ENCODE data around the gene LTN1. TPM values are rescaled to one million over a fixed set of nuclear protein-coding genes. Genes with fewer than 3 reads are reported as not detected.

Gene LTN1
- total RNA-seq, 1 experiment from 2014 or later, result 27.1 TPM

DNA sequence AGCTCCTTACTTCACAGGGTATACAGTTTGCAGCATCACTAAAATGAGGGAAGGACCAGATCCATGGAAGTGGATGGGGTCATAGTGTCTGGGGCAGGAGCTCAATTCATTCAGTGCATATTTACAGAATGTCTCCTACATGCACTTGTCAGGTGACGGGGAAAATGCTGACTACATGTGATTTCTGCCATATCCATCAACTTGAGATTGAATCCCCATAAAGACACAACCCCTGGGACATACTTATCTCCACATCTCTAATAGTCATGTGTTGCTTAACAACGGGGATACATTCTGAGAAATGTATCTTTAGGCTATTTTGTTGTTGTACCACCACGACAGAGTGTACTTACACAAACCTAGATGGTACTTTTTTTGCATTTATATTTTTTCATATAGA is 14.5 kb upstream of the LTN1 start:
- TF ChIP-seq, protein P1, sequence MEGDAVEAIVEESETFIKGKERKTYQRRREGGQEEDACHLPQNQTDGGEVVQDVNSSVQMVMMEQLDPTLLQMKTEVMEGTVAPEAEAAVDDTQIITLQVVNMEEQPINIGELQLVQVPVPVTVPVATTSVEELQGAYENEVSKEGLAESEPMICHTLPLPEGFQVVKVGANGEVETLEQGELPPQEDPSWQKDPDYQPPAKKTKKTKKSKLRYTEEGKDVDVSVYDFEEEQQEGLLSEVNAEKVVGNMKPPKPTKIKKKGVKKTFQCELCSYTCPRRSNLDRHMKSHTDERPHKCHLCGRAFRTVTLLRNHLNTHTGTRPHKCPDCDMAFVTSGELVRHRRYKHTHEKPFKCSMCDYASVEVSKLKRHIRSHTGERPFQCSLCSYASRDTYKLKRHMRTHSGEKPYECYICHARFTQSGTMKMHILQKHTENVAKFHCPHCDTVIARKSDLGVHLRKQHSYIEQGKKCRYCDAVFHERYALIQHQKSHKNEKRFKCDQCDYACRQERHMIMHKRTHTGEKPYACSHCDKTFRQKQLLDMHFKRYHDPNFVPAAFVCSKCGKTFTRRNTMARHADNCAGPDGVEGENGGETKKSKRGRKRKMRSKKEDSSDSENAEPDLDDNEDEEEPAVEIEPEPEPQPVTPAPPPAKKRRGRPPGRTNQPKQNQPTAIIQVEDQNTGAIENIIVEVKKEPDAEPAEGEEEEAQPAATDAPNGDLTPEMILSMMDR (IDR thresholded peaks at IDR 0.05; ENCODE audit: unreplicated experiment), result no peak
- intact Hi-C loops (cut with micrococcal nuclease), result no loop called here
- no peak for DNase-seq (ENCODE audit: unreplicated experiment)
- CTCF ChIA-PET, result no interaction called here
- H3K4me1 Mint-ChIP-seq (ENCODE audit: insufficient read depth, unreplicated experiment), result no peaks in the 10 kb centered on the region
- H3K36me3 Mint-ChIP-seq (ENCODE audit: insufficient read depth, unreplicated experiment), result peaks cover 35% of the 10 kb centered on the region
- BruUV-seq (replicated peaks), result no TSS peak
- H3K27ac Mint-ChIP-seq (ENCODE audit: low read depth, unreplicated experiment), result no peak overlapping the region
- H3K9me3 Mint-ChIP-seq (ENCODE audit: unreplicated experiment), result no peaks in the 10 kb centered on the region
- no peaks in the 10 kb centered on the region for H3K27me3 Mint-ChIP-seq (ENCODE audit: insufficient read depth, unreplicated experiment)
- POLR2A ChIA-PET, result interaction anchor here (2.2 to 5.4 kb wide), 2 partner anchors 11 to 17 kb away, joined by 8 to 76 read pairs; partner anchors contain the start of gene RWDD2B
- no peak overlapping the region for H3K4me3 Mint-ChIP-seq (ENCODE audit: unreplicated experiment)

DNA sequence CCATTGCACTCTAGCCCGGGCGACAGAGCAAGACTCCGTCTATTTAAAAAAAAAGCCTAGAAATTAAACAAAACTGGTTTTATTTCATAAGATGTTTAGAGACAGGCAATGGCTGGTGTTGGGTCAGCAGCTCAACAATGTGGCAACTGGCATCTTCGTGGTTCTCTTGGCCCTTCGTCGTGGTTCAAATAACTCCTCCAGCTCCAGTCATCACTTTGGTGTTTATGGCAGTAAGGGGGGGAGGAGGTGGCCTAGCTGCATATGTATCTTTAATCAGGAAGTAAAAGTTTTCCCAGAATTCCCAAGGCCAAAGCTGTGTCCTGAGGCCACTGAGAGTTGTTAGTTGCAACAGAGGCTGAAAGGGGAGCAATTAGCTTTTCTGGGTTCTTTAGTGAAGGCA is 13.0 kb upstream of the LTN1 start:
- DNase-seq (ENCODE audit: unreplicated experiment), result no peak
- Mint-ChIP-seq H3K9me3 (ENCODE audit: unreplicated experiment) (no peaks in the 10 kb centered on the region), H3K36me3 (ENCODE audit: insufficient read depth, unreplicated experiment) (peaks cover 35% of the 10 kb centered on the region), H3K27me3 (ENCODE audit: insufficient read depth, unreplicated experiment) (no peaks in the 10 kb centered on the region), H3K4me1 (ENCODE audit: insufficient read depth, unreplicated experiment) (no peaks in the 10 kb centered on the region), H3K4me3 (ENCODE audit: unreplicated experiment) (no peak overlapping the region), H3K27ac (ENCODE audit: low read depth, unreplicated experiment) (no peak overlapping the region)
- ChIA-PET POLR2A (interaction anchor here (0.6 to 5.4 kb wide), 6 partner anchors 8 to 20 kb away, joined by 3 to 76 read pairs (median 4); partner anchors contain the start of genes RWDD2B and USP16), CTCF (interaction anchor here (0.6 kb wide), 1 partner anchor 28 kb away, joined by 3 read pairs; no protein-coding TSS in a partner anchor)
- TF ChIP-seq, protein P1 (IDR thresholded peaks at IDR 0.05; ENCODE audit: unreplicated experiment), result no peak
- intact Hi-C loops (cut with micrococcal nuclease), result no loop called here
- no TSS peak for BruUV-seq (replicated peaks)

DNA sequence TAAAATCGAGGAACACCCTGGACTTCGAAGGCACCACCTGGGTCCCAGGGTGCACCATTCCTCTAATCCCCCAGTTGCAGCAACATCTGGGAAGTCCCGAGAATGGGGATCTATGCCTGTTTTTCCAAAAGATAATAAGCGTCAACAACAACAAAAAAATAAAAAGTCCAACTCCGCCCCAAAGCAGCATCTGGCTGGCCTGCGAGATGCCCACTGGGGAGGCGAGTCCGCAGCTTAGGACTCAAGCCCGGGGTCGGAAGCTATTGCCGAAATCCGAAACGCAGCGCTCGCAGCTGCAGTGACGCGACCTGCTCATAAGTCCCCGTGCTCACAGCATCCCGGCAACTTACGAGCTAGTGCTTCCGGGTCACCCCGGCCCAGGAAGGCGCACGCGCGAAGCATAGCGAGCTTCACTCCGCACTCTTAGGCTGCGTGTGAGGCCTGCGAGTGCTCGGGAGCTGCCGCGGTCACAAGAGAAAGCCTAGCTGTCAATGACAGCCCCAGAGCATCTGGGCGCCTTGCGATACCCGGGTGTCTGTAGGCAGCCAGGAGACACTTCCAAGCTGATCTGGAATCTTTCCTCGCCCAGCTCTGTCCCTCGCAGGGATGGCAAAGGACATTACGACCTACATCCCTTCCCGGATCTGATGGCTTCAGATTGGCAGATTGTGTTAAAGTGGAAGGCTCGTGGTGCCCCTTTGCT is 9.9 kb upstream of the LTN1 start:
- ChIA-PET CTCF (interaction anchor here (0.6 to 0.8 kb wide), 4 partner anchors 16 to 357 kb away, joined by 3 to 4 read pairs (median 3); partner anchors contain the start of gene RWDD2B), POLR2A (interaction anchor here (0.7 to 5.4 kb wide), 12 partner anchors 9 to 179 kb away, joined by 3 to 89 read pairs (median 8); partner anchors contain the start of genes CCT8, LTN1, RWDD2B and USP16)
- no peaks in the 10 kb centered on the region for H3K27me3 Mint-ChIP-seq (ENCODE audit: insufficient read depth, unreplicated experiment)
- no TSS peak for BruUV-seq (replicated peaks)
- peaks cover 25% of the 10 kb centered on the region for H3K36me3 Mint-ChIP-seq (ENCODE audit: insufficient read depth, unreplicated experiment)
- DNase-seq (ENCODE audit: unreplicated experiment), result peak; percentile 94
- no peaks in the 10 kb centered on the region for H3K4me1 Mint-ChIP-seq (ENCODE audit: insufficient read depth, unreplicated experiment)
- TF ChIP-seq, protein P1 (IDR thresholded peaks at IDR 0.05; ENCODE audit: unreplicated experiment), result no peak
- peak overlapping the region; percentile 78 for H3K4me3 Mint-ChIP-seq (ENCODE audit: unreplicated experiment)
- no peaks in the 10 kb centered on the region for H3K9me3 Mint-ChIP-seq (ENCODE audit: unreplicated experiment)
- intact Hi-C loops (cut with micrococcal nuclease), result loop anchor here (1.0 kb wide), 1 partner anchor 10 kb away; the partner anchor contains the start of gene LTN1
- H3K27ac Mint-ChIP-seq (ENCODE audit: low read depth, unreplicated experiment), result peak overlapping the region; percentile 91

DNA sequence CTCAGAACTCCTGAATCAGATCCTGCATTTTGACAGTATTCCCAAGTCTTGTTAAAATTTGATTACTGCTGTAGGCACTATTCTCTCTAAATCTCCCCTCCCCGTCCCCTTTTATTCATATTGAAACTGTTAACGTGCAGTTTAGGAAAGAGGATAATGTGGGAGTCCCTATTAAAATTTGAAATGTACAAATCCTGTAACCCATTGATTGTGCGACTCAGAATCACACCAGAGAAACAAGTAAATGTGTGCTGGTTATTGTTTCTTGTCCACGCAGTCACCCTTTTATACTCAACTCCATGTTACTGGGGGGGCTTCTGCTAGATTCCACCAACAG is 584 bp upstream of the LTN1 start:
- peak overlapping the region; percentile 99 for H3K27ac Mint-ChIP-seq (ENCODE audit: low read depth, unreplicated experiment)
- H3K27me3 Mint-ChIP-seq (ENCODE audit: insufficient read depth, unreplicated experiment), result no peaks in the 10 kb centered on the region
- H3K9me3 Mint-ChIP-seq (ENCODE audit: unreplicated experiment), result no peaks in the 10 kb centered on the region
- ChIA-PET CTCF (interaction anchor here (1.2 kb wide), 1 partner anchor 10 kb away, joined by 3 read pairs; no protein-coding TSS in a partner anchor), POLR2A (interaction anchor here (0.6 to 3.1 kb wide), 13 partner anchors 9 to 1677 kb away, joined by 3 to 79 read pairs (median 4); partner anchors contain the start of genes CCT8, RWDD2B and USP16)
- no peak for DNase-seq (ENCODE audit: unreplicated experiment)
- TF ChIP-seq, protein P1 (IDR thresholded peaks at IDR 0.05; ENCODE audit: unreplicated experiment), result no peak
- intact Hi-C loops (cut with micrococcal nuclease), result loop anchor here (2.0 kb wide), 1 partner anchor 32 kb away; the partner anchor contains the start of gene USP16
- BruUV-seq (replicated peaks), result TSS peak; percentile 99
- H3K4me3 Mint-ChIP-seq (ENCODE audit: unreplicated experiment), result peak overlapping the region; percentile 95
- H3K36me3 Mint-ChIP-seq (ENCODE audit: insufficient read depth, unreplicated experiment), result peaks cover 1% of the 10 kb centered on the region
- H3K4me1 Mint-ChIP-seq (ENCODE audit: insufficient read depth, unreplicated experiment), result peaks cover 18% of the 10 kb centered on the region
